Measurements from ENCODE around the gene PPP1R2.

The PPP1R2 gene

GRCh38 chr3:195584543-195584870 lies 41.4 kb upstream of the PPP1R2 start:
- Histone ChIP-seq H3K27me3 (replicated peaks) (no peaks in the 10 kb centered on the region), H3K4me3 (ENCODE audit: low read depth, low read length) (no peak overlapping the region), H3K36me3 (replicated peaks) (no peaks in the 10 kb centered on the region), H3K27ac (no peak overlapping the region)
- TF ChIP-seq CTCF (IDR thresholded peaks at IDR 0.05; ENCODE audit: low read depth, low read length, missing control alignments) = no peak
- no peak for DNase-seq
- in situ Hi-C loops (cut with HindIII; ENCODE audit: low pct_ligation_motif_present, low sequenced_read_pairs) = no loop called here

- peak within 1 kb of the TSS; percentile 12 for H3K4me3 ChIP-seq (ENCODE audit: low read depth, low read length)
Measured at GRCh38 chr3:195583831-195584542, 40.9 kb upstream of the PPP1R2 start, which contains the start of gene APOD. APOD (minus strand) TSS chr3:195583940; CDS start chr3:195579461, 4,479 bp downstream.

GRCh38 chr3:195582947-195583346 lies 39.8 kb upstream of the PPP1R2 start:
- Histone ChIP-seq H3K27me3 (replicated peaks) (no peaks in the 10 kb centered on the region), H3K27ac (no peak overlapping the region), H3K4me3 (ENCODE audit: low read depth, low read length) (no peak overlapping the region), H3K36me3 (replicated peaks) (no peaks in the 10 kb centered on the region)
- in situ Hi-C loops (cut with HindIII; ENCODE audit: low pct_ligation_motif_present, low sequenced_read_pairs) = no loop called here
- no peak for DNase-seq
- TF ChIP-seq CTCF (IDR thresholded peaks at IDR 0.05; ENCODE audit: low read depth, low read length, missing control alignments) = peak; percentile 2

More at GRCh38 chr3:195583831-195584542, 40.9 kb upstream of the PPP1R2 start, which contains the start of gene APOD:
- DNase-seq = peak; percentile 28
- Histone ChIP-seq H3K36me3 (replicated peaks) (no peaks in the 10 kb centered on the region), H3K27ac (no peak within 1 kb of the TSS), H3K27me3 (replicated peaks) (no peaks in the 10 kb centered on the region)
- in situ Hi-C loops (cut with HindIII; ENCODE audit: low pct_ligation_motif_present, low sequenced_read_pairs) = no loop called here
- no peak for TF ChIP-seq CTCF (IDR thresholded peaks at IDR 0.05; ENCODE audit: low read depth, low read length, missing control alignments)

GRCh38 chr3:195580744-195581443 lies 37.8 kb upstream of the PPP1R2 start:
- H3K4me3 ChIP-seq (ENCODE audit: low read depth, low read length) = no peak overlapping the region
- no peaks in the 10 kb centered on the region for H3K36me3 ChIP-seq (replicated peaks)
- TF ChIP-seq CTCF (IDR thresholded peaks at IDR 0.05; ENCODE audit: low read depth, low read length, missing control alignments) = no peak
- H3K27ac ChIP-seq = no peak overlapping the region
- peak; percentile 12 for DNase-seq
- in situ Hi-C loops (cut with HindIII; ENCODE audit: low pct_ligation_motif_present, low sequenced_read_pairs) = no loop called here
- no peaks in the 10 kb centered on the region for H3K27me3 ChIP-seq (replicated peaks)

- TF ChIP-seq CTCF (IDR thresholded peaks at IDR 0.05; ENCODE audit: low read depth, low read length, missing control alignments) = no peak
- H3K27ac ChIP-seq = no peak overlapping the region
- no peak overlapping the region for H3K4me3 ChIP-seq (ENCODE audit: low read depth, low read length)
- no peak for DNase-seq
- no peaks in the 10 kb centered on the region for H3K36me3 ChIP-seq (replicated peaks)
- H3K27me3 ChIP-seq (replicated peaks) = no peaks in the 10 kb centered on the region
- in situ Hi-C loops (cut with HindIII; ENCODE audit: low pct_ligation_motif_present, low sequenced_read_pairs) = no loop called here
Measured at GRCh38 chr3:195579281-195579680, 36.2 kb upstream of the PPP1R2 start.
